Activated naive CD8-positive, alpha-beta T cell treated with anti-CD3 and anti-CD28 coated beads, Interleukin-2, amount 10 ng/mL, durations not matched to agents 7 days and 5 days (primary cell): ENCODE data around the gene PIK3R4. TPM values are rescaled to one million over a fixed set of nuclear protein-coding genes. Genes with fewer than 3 reads are reported as not detected.

Experiments
- ATAC-seq: fragments of 150-1000 bp; cut with Tn5 transposase; one replicate; pipeline ENCODE4 v1.10.0; 2021; ENCODE audit warnings: low read depth, moderate library complexity
- POLR2A ChIA-PET: fragments of 350-600 bp; sonication (Branson Sonifier 250); formaldehyde crosslinking; loops from one replicate; lab custom pipeline; 2021; ENCODE audit warnings: antibody characterized with exemption; lab: Charles Lee
- DNase-seq: peaks from one replicate; pipeline ENCODE4 v3.0.0; 2021
- H3K27ac Mint-ChIP-seq: one replicate; pipeline ENCODE4 v1.8.0; 2022; ENCODE audit warnings: mild to moderate bottlenecking, mixed read lengths
- H3K27me3 Mint-ChIP-seq: one replicate; pipeline ENCODE4 v1.8.0; 2022; ENCODE audit warnings: mild to moderate bottlenecking, moderate library complexity, mixed read lengths
- H3K36me3 Mint-ChIP-seq: one replicate; pipeline ENCODE4 v1.8.0; 2021; ENCODE audit warnings: mild to moderate bottlenecking, mixed read lengths
- H3K4me1 Mint-ChIP-seq: one replicate; pipeline ENCODE4 v1.8.0; 2021; ENCODE audit warnings: mixed read lengths
- H3K4me3 Mint-ChIP-seq: one replicate; pipeline ENCODE4 v1.8.0; 2022; ENCODE audit warnings: mild to moderate bottlenecking, moderate library complexity, mixed read lengths
- H3K9me3 Mint-ChIP-seq: one replicate; pipeline ENCODE4 v1.8.0; 2021; ENCODE audit warnings: mixed read lengths
- total RNA-seq, 2 experiments: library from RNA; stranded (reverse); gene quantifications; one replicate each; pipeline ENCODE4 v1.2.3, GENCODE V29; 2021

The PIK3R4 gene
- total RNA-seq, 2 experiments from 2014 or later, result 26.2 to 31.6 TPM

- Mint-ChIP-seq H3K4me1 (no peaks in the 10 kb centered on the region), H3K36me3 (peaks cover 19% of the 10 kb centered on the region), H3K27me3 (no peaks in the 10 kb centered on the region), H3K9me3 (no peaks in the 10 kb centered on the region), H3K27ac (no peak overlapping the region), H3K4me3 (no peak overlapping the region)
- no peak for ATAC-seq
- POLR2A ChIA-PET, result no interaction called here
- DNase-seq, result no peak
Observed at GRCh38 chr3:130699765-130700164, 46.9 kb downstream of the PIK3R4 start.

GRCh38 chr3:130693314-130693713, 53.3 kb downstream of the PIK3R4 start:
- Mint-ChIP-seq H3K36me3 (peaks cover 20% of the 10 kb centered on the region), H3K9me3 (no peaks in the 10 kb centered on the region), H3K4me1 (no peaks in the 10 kb centered on the region), H3K27me3 (no peaks in the 10 kb centered on the region), H3K4me3 (no peak overlapping the region), H3K27ac (no peak overlapping the region)
- ATAC-seq (no peak), DNase-seq (no peak)
- POLR2A ChIA-PET, result no interaction called here

- DNase-seq (no peak), ATAC-seq (no peak)
- POLR2A ChIA-PET, result no interaction called here
- Mint-ChIP-seq H3K27ac (no peak overlapping the region), H3K36me3 (peaks cover 15% of the 10 kb centered on the region), H3K4me1 (no peaks in the 10 kb centered on the region), H3K27me3 (no peaks in the 10 kb centered on the region), H3K9me3 (no peaks in the 10 kb centered on the region), H3K4me3 (no peak overlapping the region)
Observed at GRCh38 chr3:130692455-130692854, 54.2 kb downstream of the PIK3R4 start.

- Mint-ChIP-seq H3K4me3 (no peak overlapping the region), H3K36me3 (peaks cover 26% of the 10 kb centered on the region), H3K27ac (no peak overlapping the region), H3K4me1 (no peaks in the 10 kb centered on the region), H3K27me3 (no peaks in the 10 kb centered on the region), H3K9me3 (no peaks in the 10 kb centered on the region)
- ATAC-seq (no peak), DNase-seq (no peak)
- POLR2A ChIA-PET, result no interaction called here
Observed at GRCh38 chr3:130688697-130689470, 57.7 kb downstream of the PIK3R4 start.

GRCh38 chr3:130688015-130688688, 58.5 kb downstream of the PIK3R4 start:
- DNase-seq, result no peak
- no peaks in the 10 kb centered on the region for H3K9me3 Mint-ChIP-seq
- no peak for ATAC-seq
- no peaks in the 10 kb centered on the region for H3K27me3 Mint-ChIP-seq
- H3K27ac Mint-ChIP-seq, result no peak overlapping the region
- POLR2A ChIA-PET, result no interaction called here
- H3K4me3 Mint-ChIP-seq, result no peak overlapping the region
- peaks cover 32% of the 10 kb centered on the region for H3K36me3 Mint-ChIP-seq
- H3K4me1 Mint-ChIP-seq, result peaks cover under 1% of the 10 kb centered on the region

GRCh38 chr3:130687327-130687726, 59.3 kb downstream of the PIK3R4 start:
- H3K36me3 Mint-ChIP-seq, result peaks cover 37% of the 10 kb centered on the region
- peaks cover 1% of the 10 kb centered on the region for H3K4me1 Mint-ChIP-seq
- no peak for DNase-seq
- no peak overlapping the region for H3K27ac Mint-ChIP-seq
- POLR2A ChIA-PET, result no interaction called here
- H3K4me3 Mint-ChIP-seq, result no peak overlapping the region
- H3K9me3 Mint-ChIP-seq, result no peaks in the 10 kb centered on the region
- H3K27me3 Mint-ChIP-seq, result no peaks in the 10 kb centered on the region
- no peak for ATAC-seq

GRCh38 chr3:130686833-130687232, 59.8 kb downstream of the PIK3R4 start:
- POLR2A ChIA-PET, result no interaction called here
- peaks cover 1% of the 10 kb centered on the region for H3K4me1 Mint-ChIP-seq
- no peak for DNase-seq
- no peak overlapping the region for H3K4me3 Mint-ChIP-seq
- no peak overlapping the region for H3K27ac Mint-ChIP-seq
- no peaks in the 10 kb centered on the region for H3K9me3 Mint-ChIP-seq
- ATAC-seq, result no peak
- H3K27me3 Mint-ChIP-seq, result no peaks in the 10 kb centered on the region
- H3K36me3 Mint-ChIP-seq, result peaks cover 36% of the 10 kb centered on the region

GRCh38 chr3:130682131-130682530, 64.5 kb downstream of the PIK3R4 start:
- no peak for DNase-seq
- peaks cover 35% of the 10 kb centered on the region for H3K36me3 Mint-ChIP-seq
- no peaks in the 10 kb centered on the region for H3K27me3 Mint-ChIP-seq
- no peak overlapping the region for H3K4me3 Mint-ChIP-seq
- no peak for ATAC-seq
- H3K27ac Mint-ChIP-seq, result no peak overlapping the region
- peaks cover 1% of the 10 kb centered on the region for H3K4me1 Mint-ChIP-seq
- POLR2A ChIA-PET, result no interaction called here
- no peaks in the 10 kb centered on the region for H3K9me3 Mint-ChIP-seq

- Mint-ChIP-seq H3K4me3 (no peak overlapping the region), H3K36me3 (peaks cover 25% of the 10 kb centered on the region), H3K9me3 (no peaks in the 10 kb centered on the region), H3K27me3 (no peaks in the 10 kb centered on the region), H3K27ac (no peak overlapping the region), H3K4me1 (peaks cover 1% of the 10 kb centered on the region)
- ATAC-seq, result no peak
- no peak for DNase-seq
- POLR2A ChIA-PET, result no interaction called here
Observed at GRCh38 chr3:130679218-130679617, 67.4 kb downstream of the PIK3R4 start.

- Mint-ChIP-seq H3K27ac (no peak overlapping the region), H3K27me3 (no peaks in the 10 kb centered on the region), H3K36me3 (peaks cover 14% of the 10 kb centered on the region), H3K4me1 (no peaks in the 10 kb centered on the region), H3K9me3 (no peaks in the 10 kb centered on the region), H3K4me3 (no peak overlapping the region)
- DNase-seq (no peak), ATAC-seq (no peak)
- POLR2A ChIA-PET, result no interaction called here
Observed at GRCh38 chr3:130677343-130677742, 69.3 kb downstream of the PIK3R4 start.

GRCh38 chr3:130671545-130672312, 74.9 kb downstream of the PIK3R4 start:
- DNase-seq, result no peak
- H3K9me3 Mint-ChIP-seq, result no peaks in the 10 kb centered on the region
- H3K36me3 Mint-ChIP-seq, result peaks cover 15% of the 10 kb centered on the region
- H3K4me3 Mint-ChIP-seq, result no peak overlapping the region
- H3K27ac Mint-ChIP-seq, result no peak overlapping the region
- POLR2A ChIA-PET, result no interaction called here
- H3K4me1 Mint-ChIP-seq, result no peaks in the 10 kb centered on the region
- no peaks in the 10 kb centered on the region for H3K27me3 Mint-ChIP-seq
- ATAC-seq, result no peak

- Mint-ChIP-seq H3K4me1 (peaks cover 1% of the 10 kb centered on the region), H3K36me3 (peaks cover 15% of the 10 kb centered on the region), H3K9me3 (no peaks in the 10 kb centered on the region), H3K27me3 (no peaks in the 10 kb centered on the region), H3K27ac (no peak overlapping the region), H3K4me3 (no peak overlapping the region)
- POLR2A ChIA-PET, result no interaction called here
- no peak for ATAC-seq
- DNase-seq, result no peak
Observed at GRCh38 chr3:130669740-130670139, 76.9 kb downstream of the PIK3R4 start.

- H3K36me3 Mint-ChIP-seq, result peaks cover 4% of the 10 kb centered on the region
- H3K9me3 Mint-ChIP-seq, result no peaks in the 10 kb centered on the region
- H3K4me1 Mint-ChIP-seq, result peaks cover 1% of the 10 kb centered on the region
- no peak for ATAC-seq
- H3K27ac Mint-ChIP-seq, result no peak overlapping the region
- DNase-seq, result no peak
- H3K27me3 Mint-ChIP-seq, result no peaks in the 10 kb centered on the region
- H3K4me3 Mint-ChIP-seq, result no peak overlapping the region
- POLR2A ChIA-PET, result no interaction called here
Observed at GRCh38 chr3:130663092-130663491, 83.5 kb downstream of the PIK3R4 start.
